Effector CD8-positive, alpha-beta T cell (primary cell): ENCODE data around the gene LILRB5.
"Not testable (repeated sequence)": the region's sequence is repeated elsewhere in the genome, so short reads cannot be mapped to it uniquely, and the experiment has no call there.

Source experiments
- DNase-seq: peaks from one replicate; lab custom pipeline; 2025; lab: John Stamatoyannopoulos, UW

The LILRB5 gene

DNA sequence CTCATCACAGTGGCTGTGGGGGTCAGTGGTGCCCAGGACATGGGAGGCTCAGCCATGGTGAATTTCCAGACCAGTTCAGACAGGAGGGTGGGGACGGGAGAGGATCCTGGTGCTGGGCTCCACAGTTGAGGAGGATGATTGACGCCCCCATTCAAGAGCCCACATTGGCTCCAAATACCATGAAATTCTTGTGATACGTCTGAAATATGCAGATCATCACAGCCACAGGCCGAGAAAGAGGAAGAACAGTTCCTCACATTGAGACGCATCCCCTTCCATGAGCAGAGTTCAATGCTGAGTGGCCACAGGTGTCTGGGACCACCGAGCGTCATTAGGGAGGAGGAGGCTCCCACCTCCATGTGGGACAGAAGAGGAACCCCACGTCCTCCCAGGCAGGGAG, 13.3 kb downstream of the LILRB5 start:
- not testable (repeated sequence) for DNase-seq

DNA sequence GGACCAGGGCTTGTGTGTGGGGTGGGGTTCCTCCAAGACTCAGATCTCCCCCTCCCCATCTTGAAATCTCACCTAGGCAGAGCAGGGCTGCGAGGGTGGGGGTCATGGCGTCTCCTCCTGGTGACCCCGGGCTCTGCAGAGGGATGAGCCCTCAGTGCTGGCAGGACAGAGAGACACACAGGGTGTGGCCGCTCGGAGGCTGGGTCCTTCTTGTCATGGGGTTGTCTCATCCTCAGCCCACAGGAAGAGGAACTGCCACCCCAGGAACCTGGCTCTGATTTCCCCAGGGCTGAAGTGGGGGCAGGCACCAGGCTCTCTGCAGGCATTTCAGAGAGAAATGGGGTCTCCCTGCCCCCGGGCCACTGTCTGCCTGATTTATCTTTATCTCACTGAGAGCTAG, 14.4 kb downstream of the LILRB5 start, which contains the start of gene LILRA6:
TSS of gene LILRA6 (minus strand) at position 145 of the 400 bp plus-strand sequence.
- DNase-seq, result not testable (repeated sequence)

DNA sequence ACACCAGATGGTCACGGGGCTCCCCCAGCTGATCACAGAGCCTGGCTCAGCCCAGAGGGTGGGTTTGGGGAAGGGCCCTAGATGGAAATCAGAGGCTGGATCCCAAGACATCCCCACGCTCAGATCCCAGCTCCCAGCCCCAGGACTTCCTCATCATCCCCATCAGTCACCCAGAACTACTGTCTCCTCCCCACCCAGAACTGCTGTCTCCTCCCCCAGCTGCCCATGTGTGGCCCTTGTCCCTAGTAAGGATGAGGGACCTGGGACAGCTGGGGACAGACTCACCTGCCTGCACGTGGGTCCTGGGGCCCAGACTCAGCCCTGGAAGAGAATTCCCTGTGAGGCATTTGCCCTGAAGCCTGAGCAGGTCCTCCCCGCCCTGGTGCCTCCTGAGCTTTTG, 14.8 kb downstream of the LILRB5 start:
- not testable (repeated sequence) for DNase-seq

DNA sequence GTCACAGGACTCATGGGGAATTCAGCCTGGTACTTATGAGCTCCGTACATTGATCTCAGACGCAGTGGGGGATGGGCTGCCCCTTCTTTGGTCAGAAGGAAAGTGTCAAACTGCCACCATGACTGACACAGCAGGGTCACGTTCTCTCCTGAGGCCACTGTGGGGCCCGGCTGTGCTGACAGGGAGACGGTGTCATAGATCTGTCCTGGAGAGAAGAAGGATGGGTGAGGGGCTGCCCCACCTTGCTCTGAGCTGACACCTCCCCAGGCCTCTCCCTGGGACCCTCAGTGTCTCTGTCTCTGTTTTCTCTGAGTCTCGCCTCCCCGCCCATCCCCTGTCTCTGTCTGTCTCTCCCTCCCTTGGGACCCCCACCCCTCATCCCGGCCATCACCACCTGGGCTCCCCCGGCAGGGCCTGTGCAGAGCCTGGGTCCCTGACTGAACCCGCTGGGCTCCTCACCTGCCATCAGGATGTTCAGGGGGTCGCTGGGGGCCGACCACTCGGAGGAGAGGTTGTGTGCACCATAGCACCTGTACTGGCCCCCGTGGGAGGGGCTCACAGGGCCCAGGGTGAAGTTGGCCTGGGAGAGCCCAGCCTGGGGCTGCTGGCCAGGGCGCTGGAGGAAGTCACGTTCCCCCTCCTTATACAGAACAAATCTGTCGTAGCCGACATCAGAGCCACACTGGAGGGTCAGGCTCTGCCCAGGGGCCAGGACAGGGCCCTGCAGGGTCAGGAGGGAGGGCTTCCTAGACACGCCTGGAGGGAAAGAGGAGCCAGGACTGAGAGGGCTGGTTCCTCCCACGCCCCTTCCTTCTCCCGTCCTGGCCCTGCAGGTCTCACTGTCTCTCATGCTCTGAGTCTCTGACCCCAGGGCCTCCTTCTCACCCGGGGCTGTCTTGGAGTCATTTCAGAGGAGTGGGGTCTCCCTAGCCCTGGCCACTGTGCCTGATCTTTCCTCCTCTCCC, 16.4 kb downstream of the LILRB5 start:
- DNase-seq, result not testable (repeated sequence)

DNA sequence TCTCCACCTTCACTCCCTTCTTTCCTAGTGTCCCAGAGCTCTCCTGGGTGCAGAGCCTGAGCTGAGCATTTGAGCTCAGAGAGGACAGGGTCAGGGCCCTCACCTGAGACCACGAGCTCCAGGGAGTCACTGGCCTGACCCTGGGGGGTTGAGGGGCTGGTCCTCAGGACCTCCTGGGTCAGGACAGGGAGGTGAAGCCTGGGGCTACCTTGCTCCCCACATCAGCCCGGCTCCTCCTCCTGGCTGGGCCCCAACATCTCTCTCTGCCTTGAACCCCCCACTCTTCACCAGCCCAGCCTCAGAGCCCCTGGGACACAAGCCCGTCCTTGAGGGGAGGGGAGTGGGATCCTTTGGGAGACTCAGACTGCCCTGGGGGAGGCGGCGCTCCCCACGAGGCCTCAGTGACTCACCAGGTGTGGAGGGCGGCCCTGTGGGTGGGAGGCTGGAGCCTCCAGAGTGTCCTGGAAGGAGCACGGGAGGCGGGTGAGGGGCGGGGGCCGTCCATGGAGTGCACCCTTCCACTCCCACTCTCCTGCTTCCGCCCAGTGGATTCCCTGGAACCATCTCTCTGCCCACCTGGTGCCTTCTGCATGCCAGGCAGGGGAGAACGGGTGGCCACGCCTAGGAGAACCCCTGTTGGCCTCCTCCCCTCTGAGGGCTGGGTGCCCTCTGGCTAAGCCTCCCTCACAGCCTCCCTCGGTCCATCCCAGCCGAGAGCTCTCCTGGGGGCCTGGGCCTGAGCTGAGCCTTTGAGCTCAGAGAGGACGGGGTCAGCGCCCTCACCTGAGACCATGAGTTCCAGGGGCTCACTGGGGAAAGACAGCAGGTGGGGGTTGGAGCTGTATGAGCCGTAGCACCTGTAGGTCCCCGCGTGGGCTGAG, 17.3 kb downstream of the LILRB5 start:
- DNase-seq, result not testable (repeated sequence)

- DNase-seq, result no peak
These were observed 23.1 kb downstream of the LILRB5 start for GRCh38 chr19:54233941-54234340.

DNA sequence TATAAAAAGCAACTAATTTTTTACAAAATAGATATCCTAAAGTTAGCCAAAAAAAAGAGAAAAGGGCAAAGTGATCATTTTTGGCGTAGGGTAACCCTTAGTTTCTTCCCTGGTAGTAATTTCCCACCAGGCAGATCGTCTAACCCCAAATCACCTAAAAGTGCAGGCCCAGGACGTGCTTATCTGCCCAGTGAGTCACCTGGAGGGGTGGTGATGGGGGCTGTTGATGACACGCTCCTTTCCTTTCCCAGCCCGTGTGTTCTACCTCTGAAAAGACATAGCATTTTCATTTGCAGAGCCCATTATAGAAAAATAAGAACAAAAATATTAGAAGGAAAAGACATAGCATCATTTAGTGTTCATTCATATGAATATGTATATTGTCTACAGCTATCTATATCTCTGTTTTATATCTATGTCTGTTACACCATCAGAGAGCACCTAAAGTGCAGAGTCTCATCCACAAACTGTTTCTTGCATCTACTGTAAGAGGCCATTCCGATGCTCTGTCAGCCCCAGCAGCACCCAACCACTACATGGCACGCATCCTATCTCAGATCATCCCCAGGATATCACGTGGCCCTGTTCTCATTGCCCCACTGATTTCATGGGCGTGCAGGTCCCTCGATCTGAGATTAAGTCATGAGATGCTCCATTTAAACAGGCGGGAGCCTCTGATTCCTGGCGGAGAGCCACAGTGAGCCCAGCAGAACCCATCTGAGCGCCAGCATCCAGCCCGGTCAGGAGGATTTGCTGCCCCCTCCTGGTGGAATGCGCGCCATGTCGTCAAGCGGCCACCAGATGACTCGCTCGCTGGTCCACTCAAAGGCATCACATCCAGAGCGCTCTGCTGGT, 25.8 kb downstream of the LILRB5 start:
- DNase-seq, result peak; percentile 70

DNA sequence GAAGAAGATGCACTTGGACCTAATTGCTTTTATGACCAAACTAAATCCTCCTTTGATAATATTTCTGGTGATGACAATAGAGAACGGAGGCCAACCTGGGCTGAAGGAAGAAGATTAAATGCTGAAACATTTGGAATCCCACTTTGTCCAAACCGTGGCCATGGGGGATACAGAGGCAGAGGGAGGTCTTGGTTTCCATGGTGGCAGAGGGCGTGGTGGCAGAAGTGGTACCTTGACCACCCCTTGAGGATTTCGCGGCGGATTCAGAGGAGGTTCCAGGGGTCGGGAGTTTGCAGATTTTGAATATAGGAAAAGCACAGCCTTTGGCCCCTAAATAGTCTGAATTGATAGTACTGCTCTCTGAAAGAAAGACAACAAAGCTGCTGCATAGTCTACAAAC, 27.0 kb downstream of the LILRB5 start:
- no peak for DNase-seq

- DNase-seq, result no peak
These were observed 27.9 kb downstream of the LILRB5 start for GRCh38 chr19:54229146-54229545.

DNA sequence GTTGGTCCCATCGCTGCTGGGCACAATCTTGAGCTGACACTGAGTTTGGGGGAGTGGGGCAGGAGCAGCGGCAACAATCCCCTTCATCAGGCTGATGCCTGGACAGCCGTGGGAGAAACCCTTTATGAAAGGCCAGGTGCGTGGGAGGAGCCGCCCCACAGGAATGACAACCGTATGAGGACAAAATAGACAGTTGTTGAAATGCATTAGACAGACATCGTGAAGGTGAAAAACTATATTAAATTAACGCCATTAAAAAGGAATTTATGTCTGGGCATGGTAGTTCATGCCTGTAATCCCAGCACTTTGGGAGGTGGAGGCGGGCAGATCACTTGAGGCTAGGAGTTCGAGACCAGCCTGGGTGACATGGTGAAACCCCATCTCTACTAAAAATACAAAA, 32.5 kb downstream of the LILRB5 start:
- not testable (repeated sequence) for DNase-seq

- DNase-seq, result not testable (repeated sequence)
These were observed 33.2 kb downstream of the LILRB5 start for GRCh38 chr19:54223937-54224281.

- DNase-seq, result not testable (repeated sequence)
These were observed 33.7 kb downstream of the LILRB5 start for GRCh38 chr19:54223277-54223936.

DNA sequence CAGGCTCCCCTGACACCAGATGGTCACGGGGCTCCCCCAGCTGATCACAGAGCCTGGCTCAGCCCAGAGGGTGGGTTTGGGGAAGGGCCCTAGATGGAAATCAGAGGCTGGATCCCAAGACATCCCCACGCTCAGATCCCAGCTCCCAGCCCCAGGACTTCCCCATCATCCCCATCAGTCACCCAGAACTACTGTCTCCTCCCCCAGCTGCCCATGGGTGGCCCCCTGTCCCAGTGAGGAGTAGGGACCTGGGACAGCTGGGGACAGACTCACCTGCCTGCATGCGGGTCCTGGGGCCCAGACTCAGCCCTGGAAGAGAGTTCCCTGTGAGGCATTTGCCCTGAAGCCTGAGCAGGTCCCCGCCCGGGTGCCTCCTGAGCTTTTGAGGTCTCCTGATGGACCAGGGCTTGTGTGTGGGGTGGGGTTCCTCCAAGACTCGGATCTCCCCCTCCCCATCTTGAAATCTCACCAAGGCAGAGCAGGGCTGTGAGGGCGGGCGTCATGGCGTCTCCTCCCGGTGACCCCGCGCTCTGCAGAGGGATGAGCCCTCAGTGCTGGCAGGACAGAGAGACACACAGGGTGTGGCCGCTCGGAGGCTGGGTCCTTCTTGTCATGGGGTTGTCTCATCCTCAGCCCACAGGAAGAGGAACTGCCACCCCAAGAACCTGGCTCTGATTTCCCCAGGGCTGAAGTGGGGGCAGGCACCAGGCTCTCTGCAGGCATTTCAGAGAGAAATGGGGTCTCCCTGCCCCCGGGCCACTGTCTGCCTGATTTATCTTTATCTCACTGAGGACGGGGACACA, 34.4 kb downstream of the LILRB5 start, which contains the start of gene LILRB3:
TSS of gene LILRB3 (minus strand) at position 534 of the 803 bp plus-strand sequence. CDS start at position 503, 31 bp downstream.
- DNase-seq, result not testable (repeated sequence)

GRCh38 chr19:54221947-54222346, 35.1 kb downstream of the LILRB5 start:
- DNase-seq, result not testable (repeated sequence)

GRCh38 chr19:54219702-54220101, 37.4 kb downstream of the LILRB5 start:
- not testable (repeated sequence) for DNase-seq

DNA sequence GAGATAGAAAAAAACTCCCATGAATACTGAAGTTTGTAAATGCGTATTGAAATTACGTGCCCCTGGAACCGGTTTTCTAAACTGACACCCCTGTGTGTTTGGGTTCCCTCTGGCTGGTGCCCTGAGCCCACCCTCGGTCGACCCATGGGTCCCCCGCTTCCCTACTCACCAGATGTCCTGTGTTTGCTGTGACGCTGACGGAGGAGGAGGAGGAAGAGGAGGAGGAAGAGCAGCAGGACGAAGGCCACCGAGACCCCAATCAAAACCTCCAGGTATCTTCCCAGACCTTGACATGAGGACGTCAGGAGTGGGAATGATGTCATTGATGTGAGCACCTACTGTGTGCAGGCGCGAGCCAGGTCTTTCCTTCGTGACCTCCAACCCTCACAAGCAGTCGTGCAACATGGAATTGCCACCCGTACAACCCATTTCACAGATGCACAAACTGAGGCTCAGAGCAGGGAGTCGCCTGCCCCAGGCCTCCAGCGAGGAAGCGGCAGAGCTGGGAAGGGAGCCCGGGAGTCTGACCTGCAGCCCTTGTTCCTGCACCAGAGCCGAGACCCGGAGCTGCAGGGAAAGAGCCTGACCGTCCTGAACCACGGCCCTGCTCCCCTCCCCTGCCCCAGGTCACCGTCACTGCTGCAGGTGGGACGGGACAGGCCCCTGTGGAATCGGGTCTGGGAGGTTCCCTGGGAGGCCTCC, 38.0 kb downstream of the LILRB5 start:
- no peak for DNase-seq

DNA sequence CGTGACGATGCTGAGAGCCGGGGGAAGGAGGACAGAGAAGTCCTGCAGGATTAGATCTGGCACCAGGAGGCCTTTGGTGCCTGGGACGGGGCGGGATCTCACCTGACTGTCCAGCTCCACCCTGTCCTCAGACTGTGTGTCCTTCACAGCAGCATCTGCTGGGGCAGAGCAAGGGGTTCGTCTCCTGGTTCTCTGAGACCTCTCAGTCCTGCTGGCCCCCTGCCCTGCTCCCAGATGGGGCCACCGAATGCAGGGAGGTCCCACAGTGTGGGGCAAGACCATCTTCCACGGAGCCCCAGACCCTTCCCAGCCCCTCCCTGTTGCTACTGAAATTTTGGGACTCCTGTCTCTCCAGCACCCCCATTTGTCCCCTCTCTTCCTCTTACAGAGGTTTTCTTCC, 38.8 kb downstream of the LILRB5 start:
- no peak for DNase-seq

DNA sequence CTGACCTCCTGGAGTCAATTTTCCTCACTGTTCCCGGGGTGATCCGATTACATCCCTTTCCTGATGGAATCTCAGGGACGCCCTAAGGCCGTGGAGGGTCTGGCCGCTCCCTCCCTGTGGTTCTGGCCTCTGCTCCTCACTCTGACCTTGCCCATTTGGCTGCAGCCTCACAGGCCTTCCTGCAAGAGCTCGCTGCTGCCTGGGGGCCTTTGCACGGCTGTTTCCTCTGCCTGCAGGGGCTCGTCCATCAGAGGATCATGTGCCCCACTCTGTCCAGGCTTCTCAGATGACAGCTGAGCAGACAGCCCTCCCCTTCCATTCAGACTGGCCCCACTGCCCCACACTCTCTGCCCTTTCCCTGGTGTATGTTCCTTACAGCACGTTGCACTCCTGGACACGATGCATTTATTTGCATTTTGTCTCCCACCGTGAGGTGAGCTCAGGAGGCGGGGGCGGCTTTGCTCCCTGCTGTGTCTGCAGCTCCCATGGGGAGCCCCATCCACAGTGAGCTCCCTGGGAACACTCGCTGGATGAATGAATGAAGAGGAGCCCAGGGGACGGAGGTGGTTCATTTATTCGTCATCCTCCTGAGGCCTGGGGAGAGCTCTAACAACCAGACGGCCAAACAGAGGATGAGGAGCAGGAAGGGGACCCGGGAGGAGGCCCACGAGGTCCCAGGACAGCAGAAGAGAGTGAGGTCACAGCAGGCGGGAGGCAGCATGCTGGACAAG, 39.4 kb downstream of the LILRB5 start:
- DNase-seq, result not testable (repeated sequence)

- no peak for DNase-seq
These were observed 40.2 kb downstream of the LILRB5 start for GRCh38 chr19:54216869-54217268.
